Right renal pelvis (tissue), 4 donors: ENCODE data around the gene SPATA4. TPM values are rescaled to one million over a fixed set of nuclear protein-coding genes. Genes with fewer than 3 reads are reported as not detected.
A peak's percentile ranks its signal among the peaks of the same experiment; 100 is the strongest.
"Not testable (repeated sequence)": the region's sequence is repeated elsewhere in the genome, so short reads cannot be mapped to it uniquely, and the experiment has no call there.

Source experiments
- DNase-seq, 4 donors: peaks; one replicate each; pipeline ENCODE4 v3.0.0-alpha.2; 2013; ENCODE audit warnings: low read depth in 4 of 4, low spot score in 3 of 4, missing footprints in 1 of 4
- polyA plus RNA-seq, 4 donors: library from polyadenylated mRNA; unstranded; fragments of 120-200 nt; gene quantifications; one replicate each; pipeline ENCODE4 v1.2.1, GENCODE V29; 2013; ENCODE audit not compliant: insufficient read length in 4 of 4

Gene SPATA4
- polyA plus RNA-seq = 1 to 10 TPM; 1.3 to 2.1 (median 1.6) TPM

DNA sequence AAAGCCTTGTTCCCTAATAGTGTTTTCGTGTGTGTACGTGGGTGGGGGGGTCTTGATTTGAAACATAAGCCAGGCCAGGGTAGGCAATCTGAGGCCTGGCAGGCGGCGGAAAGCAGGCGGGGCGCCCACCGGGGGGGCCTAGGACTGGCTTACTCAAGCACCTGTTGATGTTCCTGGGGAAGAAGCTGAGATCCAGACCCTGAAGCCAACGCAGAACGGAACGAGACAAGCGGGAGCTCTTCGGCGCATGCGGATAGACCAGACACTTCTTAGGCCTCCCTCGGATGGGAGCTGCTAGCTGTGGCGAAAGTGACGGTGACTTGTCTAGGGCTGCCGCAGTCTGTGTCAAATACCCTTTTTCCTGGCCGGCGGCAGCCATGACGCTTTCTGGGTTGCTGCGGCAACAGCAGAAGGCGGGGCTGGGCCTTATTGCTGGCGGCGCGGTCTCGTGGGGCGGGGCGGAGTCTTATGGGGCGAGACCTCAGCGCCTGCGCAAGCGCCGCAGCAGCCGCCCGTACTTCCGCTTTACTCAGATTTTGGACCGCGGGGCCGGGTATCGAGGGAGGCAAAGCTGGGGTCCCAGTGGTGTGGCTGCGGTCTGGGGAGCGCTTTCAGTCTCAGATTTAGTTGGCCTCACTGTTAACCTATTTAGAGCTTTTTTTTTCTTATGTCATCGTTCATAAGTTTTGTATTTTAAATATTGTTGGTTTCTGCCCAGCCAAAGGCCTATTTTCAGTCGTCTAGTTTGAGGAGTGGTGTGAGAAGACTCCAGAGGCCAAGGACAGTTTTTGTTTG lies at the start of gene SPATA4:
TSS of gene SPATA4 (minus strand) at position 402 of the 795 bp plus-strand sequence. CDS start at position 379, 23 bp downstream.
- DNase-seq = peak; percentile 77 to 85 (median 80)

- DNase-seq = no peak
Measured at GRCh38 chr4:176242764-176243347, 47.5 kb upstream of the SPATA4 start.

DNA sequence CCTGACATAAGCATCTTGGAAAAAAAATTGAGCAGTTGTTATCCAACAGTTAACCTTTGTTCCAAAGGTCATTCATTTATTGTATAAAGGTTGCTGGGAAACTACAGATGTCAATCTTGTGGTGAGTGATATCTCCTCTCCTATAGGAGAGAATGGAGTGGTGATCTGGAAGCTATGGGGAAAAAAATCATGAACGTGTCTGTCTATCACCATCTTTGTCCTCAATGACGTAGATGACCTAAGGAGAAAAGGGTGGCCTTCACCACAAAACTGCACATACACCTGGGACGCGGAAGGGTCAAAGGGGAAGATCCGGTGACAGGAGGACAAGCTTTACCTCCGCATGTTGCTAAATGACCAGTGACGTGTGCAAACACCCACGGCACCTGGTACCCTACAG lies 46.3 kb upstream of the SPATA4 start:
- DNase-seq = no peak

DNA sequence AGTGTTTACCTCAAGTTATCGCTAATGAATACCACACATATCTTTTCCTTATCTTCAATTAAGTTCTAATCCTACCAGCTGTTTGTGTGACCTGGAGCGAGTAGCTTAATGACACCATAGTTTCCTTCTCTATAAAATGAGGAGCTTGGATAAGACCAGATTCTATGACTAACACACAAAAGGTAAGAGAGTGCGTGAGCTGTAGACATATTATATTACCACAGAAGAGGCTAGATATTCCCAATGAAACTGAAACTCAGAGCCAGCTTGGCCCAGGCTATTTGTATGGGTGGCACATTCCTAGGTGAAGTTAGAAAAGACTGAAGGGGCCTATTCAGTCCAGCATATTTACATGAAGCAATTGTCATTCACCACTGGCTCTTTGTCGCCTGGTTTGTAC lies 43.4 kb upstream of the SPATA4 start:
- no peak for DNase-seq

- DNase-seq = peak in 2 of 4 donors; percentile 10 to 16
Measured at GRCh38 chr4:176238157-176238610, 42.8 kb upstream of the SPATA4 start.

DNA sequence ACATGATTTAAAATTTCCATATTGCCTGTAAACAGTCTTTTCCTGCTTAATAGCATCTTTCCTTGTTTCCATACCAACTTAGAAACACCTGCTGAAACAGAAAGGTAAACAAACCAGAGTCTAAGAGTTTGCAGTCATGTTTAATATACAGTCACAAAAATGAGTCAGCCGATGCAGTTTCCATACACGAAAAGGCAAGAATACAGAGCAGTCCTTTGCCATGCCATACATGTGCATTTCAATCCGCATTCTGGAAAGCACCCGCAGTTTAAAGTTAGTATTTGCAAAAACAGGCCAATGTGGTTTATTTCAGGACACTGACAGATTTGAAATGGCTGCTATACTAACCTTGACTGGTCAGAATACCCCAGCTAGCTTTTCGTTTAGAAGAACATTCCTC lies 41.6 kb upstream of the SPATA4 start:
- no peak for DNase-seq

- DNase-seq = no peak
Measured at GRCh38 chr4:176230836-176231235, 35.5 kb upstream of the SPATA4 start.

DNA sequence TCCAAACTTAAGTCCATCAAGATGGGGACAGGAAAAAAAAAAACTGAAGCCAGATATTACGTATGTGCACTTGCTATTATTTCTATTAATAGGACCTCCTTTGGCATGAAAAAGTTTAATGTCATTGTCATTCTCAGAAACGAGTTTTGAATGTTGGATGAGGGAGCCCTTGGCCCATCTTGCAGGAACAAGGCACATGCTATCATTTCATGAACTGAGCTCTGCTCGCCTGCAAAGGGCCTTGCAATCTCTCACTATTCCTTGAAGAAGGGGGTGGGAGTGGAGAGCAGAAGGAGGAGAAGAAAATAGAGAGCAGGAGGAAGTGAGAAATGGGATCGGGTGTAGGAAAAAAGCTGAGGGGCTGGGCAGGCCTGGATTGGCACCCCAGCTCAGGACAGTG lies 34.3 kb upstream of the SPATA4 start:
- DNase-seq = no peak

- no peak for DNase-seq
Measured at GRCh38 chr4:176226736-176227135, 31.4 kb upstream of the SPATA4 start.

DNA sequence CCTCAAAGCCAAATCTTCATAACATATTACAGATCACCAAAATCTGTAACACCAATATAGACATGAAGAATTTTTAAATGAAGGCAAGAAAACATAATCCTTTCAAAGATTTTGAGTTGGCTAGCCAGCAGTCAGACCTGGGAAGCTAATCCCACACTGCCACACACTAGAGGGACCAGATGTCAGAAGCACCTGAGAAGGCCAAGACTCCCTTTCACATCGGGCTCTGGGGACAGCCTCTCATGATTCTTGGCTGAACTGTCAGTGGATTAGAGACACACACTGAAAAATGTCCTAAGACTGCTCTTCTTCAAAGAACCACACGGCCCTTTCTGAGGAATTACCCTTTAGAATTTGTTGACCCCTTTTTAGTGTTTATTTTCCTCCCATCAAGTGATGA lies 28.2 kb upstream of the SPATA4 start:
- no peak for DNase-seq

- no peak for DNase-seq
Measured at GRCh38 chr4:176222149-176222548, 26.8 kb upstream of the SPATA4 start.

DNA sequence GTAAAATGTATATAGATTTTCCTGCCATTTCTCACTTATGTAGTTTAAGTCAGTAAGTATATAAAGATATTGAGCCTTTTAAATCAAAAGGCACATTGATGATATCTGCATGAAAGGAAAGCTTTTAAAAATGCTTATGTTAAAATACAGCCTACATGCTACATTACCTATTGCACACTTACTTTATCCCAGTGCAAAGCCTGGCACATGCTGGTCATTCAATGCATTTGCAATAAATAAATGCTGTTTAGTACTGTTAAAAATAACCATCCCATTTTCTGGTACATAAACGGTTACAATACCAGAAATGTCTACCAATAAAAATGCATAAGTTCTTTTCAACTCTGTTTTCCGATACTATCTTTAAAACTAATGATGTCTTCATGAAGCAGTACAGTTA lies 22.1 kb upstream of the SPATA4 start:
- DNase-seq = no peak

DNA sequence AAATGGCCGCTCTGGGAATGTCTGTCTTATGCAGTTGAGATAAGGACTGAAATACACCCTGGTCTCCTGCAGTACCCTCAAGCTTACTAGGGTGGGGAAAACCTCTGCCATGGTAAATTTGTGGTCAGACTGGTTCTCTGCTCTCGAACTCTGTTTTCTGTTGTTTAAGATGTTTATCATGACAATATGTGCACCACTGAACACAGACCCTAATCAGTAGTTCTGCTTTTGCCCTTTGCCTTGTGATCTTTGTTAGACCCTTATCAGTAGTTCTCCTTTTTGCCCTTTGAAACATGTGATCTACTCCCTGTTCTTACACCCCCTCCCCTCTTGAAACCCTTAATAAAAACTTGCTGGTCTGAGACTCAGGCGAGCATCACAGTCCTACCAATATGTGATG lies 17.0 kb upstream of the SPATA4 start:
- not testable (repeated sequence) for DNase-seq

DNA sequence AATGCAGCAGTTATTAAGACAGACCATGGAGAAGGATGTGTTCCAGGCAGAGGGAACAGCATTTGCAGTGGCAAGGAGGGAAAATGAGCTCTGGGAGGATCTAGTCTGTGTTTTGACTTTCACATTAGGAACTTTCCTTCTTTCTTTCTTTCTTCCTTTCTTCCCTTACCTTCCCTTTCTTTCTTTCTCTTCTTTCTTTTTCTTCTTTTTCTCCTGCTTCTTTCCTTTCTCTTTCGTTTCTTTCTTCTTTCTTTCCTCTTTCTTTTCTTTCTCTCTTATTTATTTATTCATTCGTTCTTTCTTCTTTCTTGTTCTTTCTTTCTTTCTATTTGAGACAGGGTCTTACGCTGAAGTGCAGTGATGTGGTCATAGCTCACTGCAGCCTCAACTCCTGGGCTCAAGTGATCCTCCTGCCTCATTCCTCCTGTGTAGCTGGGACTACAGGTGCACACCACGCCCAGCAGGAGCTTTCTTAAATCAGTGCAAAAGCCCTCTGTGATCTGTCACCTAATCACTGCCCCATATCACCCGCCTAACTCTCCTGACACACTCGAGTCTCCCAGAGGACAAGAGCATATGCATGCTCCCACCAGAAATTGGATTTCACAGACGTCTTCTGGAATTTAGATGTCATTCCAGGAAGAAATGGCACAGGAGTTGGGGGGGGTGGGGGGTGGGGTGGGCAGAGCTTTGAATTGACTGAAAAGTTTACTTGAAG lies 15.4 kb upstream of the SPATA4 start:
- DNase-seq = no peak

DNA sequence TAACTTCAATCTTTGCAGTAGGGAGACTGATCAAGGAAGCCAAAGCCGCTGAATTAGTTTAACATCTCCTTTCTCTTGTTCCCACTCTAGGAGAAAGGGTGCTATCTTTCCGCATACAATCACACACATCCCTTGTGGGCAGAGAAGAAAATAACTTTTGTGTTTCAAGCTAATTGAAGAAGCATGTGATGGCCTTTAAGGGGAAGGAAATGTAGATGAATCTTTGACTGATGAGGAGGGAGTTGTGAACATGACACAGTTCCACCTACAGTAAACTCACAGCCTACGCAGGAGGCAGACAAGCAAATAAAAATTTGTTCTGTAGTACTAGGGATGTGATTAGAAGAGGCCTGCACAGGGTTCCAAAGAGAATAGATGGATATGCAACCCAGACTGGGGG lies 14.7 kb upstream of the SPATA4 start:
- DNase-seq = no peak

GRCh38 chr4:176209535-176209934 lies 14.2 kb upstream of the SPATA4 start:
- no peak for DNase-seq

DNA sequence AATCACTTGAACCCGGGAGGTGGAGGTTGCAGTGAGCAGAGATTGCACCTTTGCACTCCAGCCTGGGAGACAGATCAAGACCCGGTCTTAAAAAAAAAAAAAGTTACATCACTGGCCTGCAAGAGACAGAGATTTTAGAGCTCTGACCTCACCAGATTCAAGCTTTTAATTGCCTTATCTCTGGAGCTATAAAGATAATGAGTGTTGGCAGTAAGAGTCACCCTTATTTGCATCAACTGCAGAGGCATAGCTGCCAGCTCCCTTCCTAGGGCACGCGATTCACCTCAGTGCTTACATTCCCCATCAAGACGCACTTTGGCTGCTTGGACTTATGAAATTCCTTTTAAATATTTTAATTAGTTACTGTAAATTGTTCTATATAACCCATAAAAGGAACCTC lies 12.5 kb upstream of the SPATA4 start:
- DNase-seq = no peak

GRCh38 chr4:176205299-176205698 lies 9.9 kb upstream of the SPATA4 start:
- no peak for DNase-seq

DNA sequence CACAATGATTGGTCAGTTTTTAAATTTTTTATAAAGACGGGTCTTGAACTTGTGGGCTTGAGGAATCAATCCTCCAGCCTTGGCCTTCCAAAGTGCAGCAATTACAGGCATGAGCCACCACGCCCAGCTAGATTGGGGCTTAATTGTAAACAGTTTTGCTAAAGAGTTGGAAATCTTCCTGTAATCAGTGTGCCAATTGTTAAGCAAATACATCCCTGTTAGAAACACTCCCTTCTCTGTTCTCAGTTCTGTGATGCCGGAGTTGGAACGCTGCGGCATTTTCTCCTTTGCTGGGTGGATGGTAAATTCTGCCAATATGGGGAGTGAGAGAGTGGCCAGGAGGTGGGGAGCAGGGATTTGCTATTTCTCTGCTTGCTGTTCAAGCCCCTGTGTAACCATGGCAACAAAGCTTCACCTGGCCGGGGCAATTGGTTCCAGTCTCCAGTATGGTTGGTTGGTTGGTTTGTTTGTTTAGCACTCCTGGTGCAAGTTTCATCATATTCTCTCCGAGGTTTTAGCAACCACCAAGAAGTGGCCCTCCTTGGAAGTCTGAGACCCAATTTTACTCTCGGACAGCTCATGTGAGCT lies 3.0 kb upstream of the SPATA4 start:
- no peak for DNase-seq

- no peak for DNase-seq
Measured at GRCh38 chr4:176193938-176194337, 1.4 kb downstream of the SPATA4 start.

- no peak for DNase-seq
Measured at GRCh38 chr4:176193126-176193525, 2.3 kb downstream of the SPATA4 start.
